Cardiac muscle cell (in vitro differentiated cells and primary cell): ENCODE measurements around the gene NBEAL2. TPM values are rescaled to one million over a fixed set of nuclear protein-coding genes. Genes with fewer than 3 reads are reported as not detected.

ENCODE experiments used
- DNase-seq, 2 donors: peaks; one replicate each; pipeline versions ENCODE4 v3.0.0 to v3.0.0-alpha.2; 2010 to 2017; ENCODE audit warnings: low read depth in 1 of 2, low spot score in 1 of 2
- H3K27ac ChIP-seq: fragments of 200-600 bp; sonication (generic); 2 replicates; pipeline ENCODE4 v1.5.1; 2016
- H3K27me3 ChIP-seq: fragments of 200-600 bp; sonication (generic); 2 replicates; pipeline ENCODE4 v1.6.0; 2016; ENCODE audit warnings: control low read depth
- H3K36me3 ChIP-seq: fragments of 200-600 bp; sonication (generic); 2 replicates; pipeline ENCODE4 v1.5.1; 2016; ENCODE audit warnings: control low read depth
- H3K4me1 ChIP-seq: fragments of 200-600 bp; sonication (generic); 2 replicates; pipeline ENCODE4 v1.8.1; 2017; ENCODE audit warnings: low read depth, mild to moderate bottlenecking, mixed run types
- H3K4me3 ChIP-seq: fragments of 200-600 bp; sonication (generic); 2 replicates; pipeline ENCODE4 v1.5.1; 2016; ENCODE audit warnings: mild to moderate bottlenecking
- H3K9me3 ChIP-seq: fragments of 200-600 bp; sonication (generic); 2 replicates; pipeline ENCODE4 v1.5.1; 2017; ENCODE audit warnings: low read depth, mild to moderate bottlenecking, control low read depth
- polyA plus RNA-seq: library from polyadenylated mRNA; unstranded; fragments of >200 nt; fragmentation: Nextera tagmentation; extraction: Ambion mirVana; gene quantifications from 2 replicates; pipeline ENCODE4 v1.2.1, GENCODE V29; 2016
- total RNA-seq: library from RNA; depleted of rRNA; stranded (reverse); fragments of >200 nt; gene quantifications from 2 replicates; pipeline ENCODE4 v1.2.3, GENCODE V29; 2016
- TF ChIP-seq, protein P1 (sequence below): IDR thresholded peaks from 2 replicates; pipeline ENCODE4 v1.5.1; 2012; ENCODE audit warnings: low read depth, mild to moderate bottlenecking, low read length

NBEAL2 gene
- total RNA-seq (10.6 and 14.2 TPM in 2 replicates), polyA plus RNA-seq (7.8 and 8.3 TPM in 2 replicates)

GRCh38 chr3:46978985-46979944 lies at the start of gene NBEAL2:
TSS of gene NBEAL2 (plus strand) at chr3:46979666. CDS start at chr3:46979862, 196 bp downstream.
- Histone ChIP-seq H3K27me3 (no peaks in the 10 kb centered on the region), H3K4me1 (peaks cover 4% of the 10 kb centered on the region), H3K9me3 (no peaks in the 10 kb centered on the region), H3K4me3 (peak within 1 kb of the TSS; percentile 68), H3K27ac (peak within 1 kb of the TSS; percentile 35), H3K36me3 (no peaks in the 10 kb centered on the region)
- DNase-seq: peak; percentile 93 to 95
- TF ChIP-seq, protein P1, sequence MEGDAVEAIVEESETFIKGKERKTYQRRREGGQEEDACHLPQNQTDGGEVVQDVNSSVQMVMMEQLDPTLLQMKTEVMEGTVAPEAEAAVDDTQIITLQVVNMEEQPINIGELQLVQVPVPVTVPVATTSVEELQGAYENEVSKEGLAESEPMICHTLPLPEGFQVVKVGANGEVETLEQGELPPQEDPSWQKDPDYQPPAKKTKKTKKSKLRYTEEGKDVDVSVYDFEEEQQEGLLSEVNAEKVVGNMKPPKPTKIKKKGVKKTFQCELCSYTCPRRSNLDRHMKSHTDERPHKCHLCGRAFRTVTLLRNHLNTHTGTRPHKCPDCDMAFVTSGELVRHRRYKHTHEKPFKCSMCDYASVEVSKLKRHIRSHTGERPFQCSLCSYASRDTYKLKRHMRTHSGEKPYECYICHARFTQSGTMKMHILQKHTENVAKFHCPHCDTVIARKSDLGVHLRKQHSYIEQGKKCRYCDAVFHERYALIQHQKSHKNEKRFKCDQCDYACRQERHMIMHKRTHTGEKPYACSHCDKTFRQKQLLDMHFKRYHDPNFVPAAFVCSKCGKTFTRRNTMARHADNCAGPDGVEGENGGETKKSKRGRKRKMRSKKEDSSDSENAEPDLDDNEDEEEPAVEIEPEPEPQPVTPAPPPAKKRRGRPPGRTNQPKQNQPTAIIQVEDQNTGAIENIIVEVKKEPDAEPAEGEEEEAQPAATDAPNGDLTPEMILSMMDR: no peak

- TF ChIP-seq, protein P1: no peak
- Histone ChIP-seq H3K27me3 (no peaks in the 10 kb centered on the region), H3K4me1 (peaks cover 53% of the 10 kb centered on the region), H3K9me3 (no peaks in the 10 kb centered on the region), H3K27ac (no peak overlapping the region), H3K36me3 (no peaks in the 10 kb centered on the region), H3K4me3 (no peak overlapping the region)
- DNase-seq: no peak
Measured at GRCh38 chr3:46930166-46930944, 49.1 kb upstream of the NBEAL2 start.

- no peaks in the 10 kb centered on the region for H3K9me3 ChIP-seq
- H3K4me3 ChIP-seq: no peak overlapping the region
- TF ChIP-seq, protein P1: no peak
- no peak overlapping the region for H3K27ac ChIP-seq
- DNase-seq: no peak
- no peaks in the 10 kb centered on the region for H3K27me3 ChIP-seq
- H3K36me3 ChIP-seq: no peaks in the 10 kb centered on the region
- H3K4me1 ChIP-seq: peaks cover 58% of the 10 kb centered on the region
Measured at GRCh38 chr3:46930945-46931403, 48.5 kb upstream of the NBEAL2 start.

DNA sequence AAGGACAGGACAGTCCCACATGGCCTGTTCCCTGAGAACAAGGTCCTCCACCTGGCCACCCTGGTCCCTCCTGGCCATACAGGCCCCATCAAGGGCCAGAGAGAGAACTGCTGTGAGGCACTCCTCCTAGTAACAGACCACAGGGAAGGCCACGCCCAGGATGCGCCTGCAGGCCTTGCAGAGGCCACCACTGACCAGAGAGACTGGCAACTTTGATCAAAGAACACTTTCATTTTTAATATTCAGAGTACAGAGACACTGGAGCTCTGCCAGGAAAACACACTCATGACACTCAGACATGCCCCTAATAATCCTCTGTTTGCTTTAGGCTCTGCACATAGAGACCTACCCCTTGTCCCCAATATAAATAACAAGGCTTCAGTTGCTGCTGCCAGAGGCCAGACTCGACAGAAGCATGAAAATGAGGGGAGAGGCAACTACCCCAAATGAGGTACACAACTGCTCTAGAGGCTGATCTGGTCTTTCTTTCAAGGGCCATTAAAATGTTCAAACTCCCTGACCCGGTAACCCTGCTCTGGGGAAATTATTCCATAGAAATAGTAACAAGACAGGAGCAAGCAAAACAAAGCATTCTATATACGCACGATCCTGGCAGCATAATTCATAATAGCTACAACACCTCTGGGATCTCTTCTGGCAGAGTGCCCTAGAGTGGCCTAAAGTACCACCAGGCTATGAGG lies 47.7 kb upstream of the NBEAL2 start:
- no peak for DNase-seq
- H3K36me3 ChIP-seq: no peaks in the 10 kb centered on the region
- no peak overlapping the region for H3K4me3 ChIP-seq
- TF ChIP-seq, protein P1: no peak
- H3K27ac ChIP-seq: peak overlapping the region; percentile 18
- peaks cover 62% of the 10 kb centered on the region for H3K4me1 ChIP-seq
- H3K9me3 ChIP-seq: no peaks in the 10 kb centered on the region
- H3K27me3 ChIP-seq: no peaks in the 10 kb centered on the region

DNA sequence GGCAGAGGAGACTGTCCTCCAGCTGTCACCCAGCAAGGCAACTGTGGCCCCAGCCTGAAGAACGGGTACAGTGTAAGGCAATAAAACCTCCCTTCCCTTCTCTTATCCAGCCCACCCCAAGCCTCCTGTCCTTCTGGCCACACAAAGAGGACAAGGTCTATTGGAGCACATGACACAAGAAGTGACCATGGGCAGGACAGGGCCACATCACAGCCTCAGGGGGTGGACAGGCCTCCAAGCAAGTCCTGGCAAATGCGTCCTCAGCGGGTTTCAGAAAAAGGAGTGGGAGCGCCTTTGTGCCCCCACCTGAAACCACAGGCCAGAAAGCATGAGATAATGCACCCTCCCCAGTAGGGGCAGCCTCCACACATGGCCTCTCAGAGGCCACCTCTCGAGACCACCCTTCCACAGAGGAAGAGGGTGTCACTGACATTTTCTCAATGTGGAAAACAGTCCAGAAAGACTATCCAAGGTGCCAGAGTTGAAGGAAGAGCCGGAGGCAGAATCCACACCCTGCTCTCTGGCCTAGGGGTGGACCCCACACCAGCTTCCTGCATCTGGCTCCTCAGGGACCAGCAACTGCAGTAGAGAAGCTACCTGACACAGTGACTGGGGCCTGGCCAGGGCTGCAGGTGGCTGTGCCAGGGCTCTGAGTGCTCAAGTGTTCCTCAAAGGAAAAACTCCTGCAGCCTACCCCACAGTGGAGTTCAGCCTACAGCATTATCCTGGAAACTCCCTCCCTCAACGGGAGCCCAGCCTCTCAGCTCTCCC lies 46.8 kb upstream of the NBEAL2 start:
- H3K4me3 ChIP-seq: no peak overlapping the region
- H3K9me3 ChIP-seq: no peaks in the 10 kb centered on the region
- TF ChIP-seq, protein P1: no peak
- no peak overlapping the region for H3K27ac ChIP-seq
- DNase-seq: no peak
- no peaks in the 10 kb centered on the region for H3K27me3 ChIP-seq
- no peaks in the 10 kb centered on the region for H3K36me3 ChIP-seq
- peaks cover 60% of the 10 kb centered on the region for H3K4me1 ChIP-seq
